ENCODE measurements around the gene TMTC2.

The TMTC2 gene

DNA sequence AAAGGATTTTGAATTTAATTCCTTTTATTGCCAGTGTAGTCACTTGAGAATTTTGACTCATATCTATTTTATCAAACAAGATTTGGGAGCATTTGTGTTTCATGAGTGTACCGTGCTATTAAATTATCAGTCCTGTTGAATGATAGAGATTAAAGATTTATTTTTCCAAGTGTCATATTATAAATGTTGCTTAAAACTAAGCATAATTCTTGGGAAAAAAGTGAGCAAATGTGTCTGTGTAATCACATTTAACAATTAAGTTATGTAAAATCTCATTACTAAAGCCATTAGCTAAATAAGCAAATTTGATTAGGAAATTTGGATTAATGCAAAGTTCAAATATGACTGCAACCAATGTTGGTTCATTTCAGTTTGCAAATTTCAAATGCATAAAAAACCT lies 266.7 kb downstream of the TMTC2 start:
- no peak for DNase-seq (ENCODE audit: low read depth in 2 of 2)

- no peak for DNase-seq (ENCODE audit: low read depth in 2 of 2)
Observed at GRCh38 chr12:82954064-82954463, 267.4 kb downstream of the TMTC2 start.

- no peak for DNase-seq (ENCODE audit: low read depth in 2 of 2)
Observed at GRCh38 chr12:82954572-82954971, 267.9 kb downstream of the TMTC2 start.

GRCh38 chr12:82955043-82955442 lies 268.3 kb downstream of the TMTC2 start:
- DNase-seq (ENCODE audit: low read depth in 2 of 2), result no peak

- no peak for DNase-seq (ENCODE audit: low read depth in 2 of 2)
Observed at GRCh38 chr12:82958966-82959365, 272.3 kb downstream of the TMTC2 start.

DNA sequence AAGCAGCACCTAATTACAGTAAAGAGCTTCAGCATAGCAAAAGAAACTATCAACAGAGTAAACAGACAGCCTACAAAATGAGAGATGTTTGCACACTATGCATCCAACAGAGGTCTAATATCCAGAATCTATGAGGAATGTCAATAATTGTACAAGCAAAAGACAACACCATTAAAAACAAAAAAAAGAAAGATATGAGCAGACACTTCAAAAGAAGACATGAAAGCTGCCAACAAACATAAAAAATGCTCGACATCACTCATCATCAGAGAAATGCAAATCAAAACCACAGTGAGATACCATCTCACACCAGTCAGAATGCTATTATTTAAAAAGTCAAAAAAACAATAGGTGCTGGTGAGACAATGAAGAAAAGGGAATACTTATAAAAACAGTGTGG lies 273.1 kb downstream of the TMTC2 start:
- DNase-seq (ENCODE audit: low read depth in 2 of 2), result no peak

GRCh38 chr12:82961835-82962234 lies 275.1 kb downstream of the TMTC2 start:
- DNase-seq (ENCODE audit: low read depth in 2 of 2), result no peak

- no peak for DNase-seq (ENCODE audit: low read depth in 2 of 2)
Observed at GRCh38 chr12:82963956-82964355, 277.2 kb downstream of the TMTC2 start.

- no peak for DNase-seq (ENCODE audit: low read depth in 2 of 2)
Observed at GRCh38 chr12:82964446-82964845, 277.7 kb downstream of the TMTC2 start.

DNA sequence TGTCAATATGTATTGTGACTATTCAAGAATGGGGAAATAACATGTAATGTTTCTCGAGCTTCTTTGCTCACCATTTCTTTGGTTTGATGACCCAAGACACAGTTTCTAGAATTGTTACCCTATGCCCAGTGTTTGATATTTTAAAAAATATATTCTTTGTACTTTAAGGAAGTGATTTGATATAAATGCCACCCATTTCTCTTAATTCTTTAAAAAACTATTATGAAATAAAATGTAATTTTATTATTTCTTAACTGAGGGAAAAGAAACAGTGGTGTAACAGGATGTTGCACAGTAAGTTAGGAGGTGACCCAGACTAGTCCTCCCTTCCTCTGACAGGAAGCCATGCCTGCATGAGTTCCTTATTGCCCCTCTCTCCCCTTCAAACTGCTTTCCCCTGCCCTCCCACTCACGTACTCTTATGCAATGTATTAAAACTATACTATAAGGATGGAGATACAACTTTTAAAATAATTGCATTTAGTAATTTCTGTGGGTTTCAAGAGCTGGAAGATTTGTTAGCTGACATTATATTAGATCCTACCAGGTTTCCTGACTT lies 279.4 kb downstream of the TMTC2 start:
- no peak for DNase-seq (ENCODE audit: low read depth in 2 of 2)

DNA sequence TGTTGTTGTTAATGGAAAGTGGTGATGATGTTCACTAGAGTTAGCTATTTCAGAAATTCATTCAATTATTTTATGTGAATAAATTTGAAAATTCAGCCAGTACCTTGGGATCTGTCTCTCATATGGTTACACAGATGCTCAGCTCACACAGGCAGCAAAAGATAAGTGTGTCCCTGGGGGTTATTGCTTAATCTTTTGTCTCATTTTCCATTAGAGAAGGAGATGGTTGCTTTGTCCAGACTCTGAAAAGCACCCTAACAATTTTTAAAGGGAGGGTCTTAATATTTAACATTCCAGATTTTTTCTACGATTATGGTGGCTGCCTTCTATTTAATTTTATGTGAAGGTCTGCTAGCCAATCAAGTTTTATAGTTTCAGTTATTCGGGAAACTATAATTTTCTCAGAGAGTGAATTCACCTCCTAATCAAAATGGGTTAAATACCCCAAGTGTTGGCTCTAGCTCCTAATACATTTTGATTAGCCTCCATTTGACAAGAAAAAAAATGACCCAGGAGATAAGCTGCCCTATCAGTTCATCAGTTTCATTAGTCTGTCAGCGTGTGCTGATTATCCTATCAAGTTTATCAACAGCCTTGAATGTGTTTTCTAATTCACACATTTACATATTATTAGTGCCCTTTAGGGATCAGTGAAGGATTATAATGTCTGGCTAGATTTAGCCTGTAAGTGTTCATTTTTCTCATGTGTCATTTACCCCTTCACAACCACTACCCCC lies 282.1 kb downstream of the TMTC2 start:
- no peak for DNase-seq (ENCODE audit: low read depth in 2 of 2)

GRCh38 chr12:82970614-82971013 lies 283.9 kb downstream of the TMTC2 start:
- DNase-seq (ENCODE audit: low read depth in 2 of 2), result no peak

GRCh38 chr12:82971584-82971983 lies 284.9 kb downstream of the TMTC2 start:
- no peak for DNase-seq (ENCODE audit: low read depth in 2 of 2)

DNA sequence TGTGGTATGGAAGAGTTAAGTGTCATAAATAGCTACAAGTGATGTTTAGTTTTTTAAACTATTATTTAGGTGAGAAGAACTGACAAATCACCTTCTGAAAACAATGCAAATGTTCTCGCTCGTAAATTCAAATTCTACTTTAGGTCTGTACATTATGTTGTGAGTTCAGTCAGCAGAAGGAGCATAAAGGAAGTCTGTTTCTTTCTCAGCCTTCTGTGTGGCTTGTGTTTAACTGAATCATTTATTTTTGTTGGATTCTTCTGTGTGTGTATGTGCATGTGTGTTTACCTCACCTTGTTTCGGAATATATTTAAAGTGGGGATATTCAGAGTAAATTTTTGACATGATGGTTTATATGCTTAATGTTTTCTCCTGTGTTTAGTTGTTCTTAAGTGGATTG lies 285.9 kb downstream of the TMTC2 start:
- DNase-seq (ENCODE audit: low read depth in 2 of 2), result no peak

DNA sequence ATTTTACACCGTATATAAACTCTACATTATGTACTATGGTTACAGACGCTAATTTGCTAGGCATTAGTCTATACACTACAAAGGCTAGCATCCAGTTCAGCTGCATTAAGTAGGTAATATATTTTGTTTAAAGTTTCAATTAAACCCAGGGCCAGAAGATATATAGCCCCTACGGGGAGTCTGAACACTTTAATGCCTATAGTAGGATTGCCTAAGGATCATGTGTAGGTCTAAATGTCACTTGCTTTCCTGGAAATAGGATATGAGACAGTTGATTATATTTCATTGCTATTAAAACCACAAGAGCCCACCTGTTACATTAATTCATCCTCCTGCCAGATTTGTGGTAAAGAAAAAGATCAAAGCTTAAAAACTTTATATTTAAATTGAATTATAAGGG lies 286.9 kb downstream of the TMTC2 start:
- no peak for DNase-seq (ENCODE audit: low read depth in 2 of 2)

- no peak for DNase-seq (ENCODE audit: low read depth in 2 of 2)
Observed at GRCh38 chr12:82981150-82981549, 294.4 kb downstream of the TMTC2 start.

DNA sequence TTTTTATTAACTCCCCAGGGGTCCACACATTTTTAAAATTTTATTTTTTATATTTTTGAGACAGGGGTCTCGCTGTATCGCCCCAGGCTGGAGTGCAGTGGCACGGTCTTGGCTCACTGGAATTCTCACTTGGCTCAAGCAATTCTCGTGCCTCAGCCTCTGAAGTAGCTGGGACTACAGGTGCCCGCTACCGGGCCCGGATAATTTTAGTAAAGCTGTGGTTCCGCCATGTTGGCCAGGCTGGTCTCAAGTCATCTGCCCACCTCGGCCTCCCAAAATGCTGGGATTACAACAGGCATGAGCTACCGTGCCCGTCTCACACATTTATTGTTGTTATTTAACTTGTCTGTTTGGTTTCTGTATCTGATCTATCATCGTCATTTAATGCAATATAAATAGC lies 307.4 kb downstream of the TMTC2 start:
- DNase-seq (ENCODE audit: low read depth in 2 of 2), result no peak

DNA sequence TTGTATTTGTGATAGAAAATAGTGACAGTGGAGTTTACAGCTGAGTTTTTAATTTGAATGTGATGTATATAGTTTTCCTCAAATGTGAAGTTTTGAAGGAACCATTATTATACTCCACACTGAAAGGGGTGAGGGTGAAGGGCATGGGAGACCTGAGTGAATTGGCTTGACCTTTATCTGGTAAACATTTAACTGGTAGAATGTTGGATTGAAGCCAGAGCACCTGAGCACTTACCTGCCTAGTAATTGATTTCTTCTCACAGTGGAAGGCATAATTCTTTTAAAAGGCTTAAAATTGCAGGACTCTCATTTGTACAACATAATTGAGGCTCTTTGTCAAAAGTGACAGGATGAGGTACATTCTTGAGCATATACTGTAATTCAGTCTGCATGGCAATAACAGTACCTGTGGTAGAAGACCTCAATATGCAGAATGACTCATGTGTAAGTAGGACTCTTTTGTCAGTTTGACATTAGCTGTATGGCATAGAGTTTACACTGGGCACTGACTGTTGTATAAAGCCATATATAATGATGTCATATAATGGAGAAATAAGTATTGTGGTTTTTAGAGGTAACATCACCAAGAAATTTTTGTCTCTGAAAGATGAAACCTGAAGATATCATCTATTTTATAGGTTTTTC lies 309.6 kb downstream of the TMTC2 start:
- DNase-seq (ENCODE audit: low read depth in 2 of 2), result no peak

- DNase-seq (ENCODE audit: low read depth in 2 of 2), result no peak
Observed at GRCh38 chr12:82998509-82998908, 311.8 kb downstream of the TMTC2 start.

DNA sequence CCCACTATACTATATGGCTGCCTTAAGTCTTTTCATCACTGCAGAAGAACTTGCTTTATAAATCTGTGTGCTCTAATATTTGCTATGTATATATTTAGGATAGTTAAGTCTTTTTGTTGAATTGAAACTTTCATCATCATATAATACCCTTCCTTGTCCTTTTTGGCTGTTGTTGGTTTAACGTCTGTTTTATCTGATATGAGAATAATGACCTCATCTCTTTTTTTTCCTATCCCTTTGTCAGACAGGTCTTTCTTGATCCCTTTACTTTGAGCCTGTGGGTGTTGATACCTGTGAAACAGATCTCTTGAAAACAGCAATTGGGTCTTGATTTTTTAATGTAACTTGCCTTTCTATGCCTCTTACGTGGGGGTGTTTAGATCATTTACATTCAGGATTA lies 316.3 kb downstream of the TMTC2 start:
- DNase-seq (ENCODE audit: low read depth in 2 of 2), result no peak

GRCh38 chr12:83005534-83006197 lies 319.0 kb downstream of the TMTC2 start:
- DNase-seq (ENCODE audit: low read depth in 2 of 2), result no peak

- no peak for DNase-seq (ENCODE audit: low read depth in 2 of 2)
Observed at GRCh38 chr12:83008703-83009102, 322.0 kb downstream of the TMTC2 start.
